ENCODE results near the gene CARNS1.
A peak's percentile ranks its signal among the peaks of the same experiment; 100 is the strongest.

The CARNS1 gene

GRCh38 chr11:67428052-67429001, 12.8 kb downstream of the CARNS1 start, which contains the start of gene RPS6KB2:
Gene RPS6KB2 (plus strand): TSS chr11:67428494. CDS start chr11:67428546, 52 bp downstream.
- peak; percentile 96 for DNase-seq (ENCODE audit: low spot score)

- no peak for DNase-seq (ENCODE audit: low spot score)
These were observed 13.7 kb downstream of the CARNS1 start for GRCh38 chr11:67429038-67429668.

- DNase-seq (ENCODE audit: low spot score), result no peak
These were observed 14.2 kb downstream of the CARNS1 start for GRCh38 chr11:67429722-67430121.

- DNase-seq (ENCODE audit: low spot score), result no peak
These were observed 16.1 kb downstream of the CARNS1 start for GRCh38 chr11:67431346-67432249.

- DNase-seq (ENCODE audit: low spot score), result no peak
These were observed 17.3 kb downstream of the CARNS1 start for GRCh38 chr11:67432655-67433349.

- no peak for DNase-seq (ENCODE audit: low spot score)
These were observed 18.3 kb downstream of the CARNS1 start for GRCh38 chr11:67433536-67434394.

- DNase-seq (ENCODE audit: low spot score), result no peak
These were observed 19.0 kb downstream of the CARNS1 start for GRCh38 chr11:67434395-67434881.

GRCh38 chr11:67435031-67435726, 19.7 kb downstream of the CARNS1 start:
- DNase-seq (ENCODE audit: low spot score), result no peak

- DNase-seq (ENCODE audit: low spot score), result no peak
These were observed 20.4 kb downstream of the CARNS1 start for GRCh38 chr11:67435727-67436458.

- no peak for DNase-seq (ENCODE audit: low spot score)
These were observed 21.1 kb downstream of the CARNS1 start for GRCh38 chr11:67436459-67437081.

GRCh38 chr11:67437082-67437808, 21.8 kb downstream of the CARNS1 start, which contains the start of gene PTPRCAP:
Gene PTPRCAP (minus strand): TSS chr11:67437682. CDS start chr11:67437619, 63 bp downstream.
- no peak for DNase-seq (ENCODE audit: low spot score)

GRCh38 chr11:67437809-67438157, 22.3 kb downstream of the CARNS1 start:
- no peak for DNase-seq (ENCODE audit: low spot score)

- no peak for DNase-seq (ENCODE audit: low spot score)
These were observed 22.9 kb downstream of the CARNS1 start for GRCh38 chr11:67438158-67438902.

- DNase-seq (ENCODE audit: low spot score), result peak; percentile 43
These were observed 24.1 kb downstream of the CARNS1 start for GRCh38 chr11:67439321-67440228.

- no peak for DNase-seq (ENCODE audit: low spot score)
These were observed 25.0 kb downstream of the CARNS1 start for GRCh38 chr11:67440229-67441097.
